ENCODE data around the gene WIPF2. TPM values are rescaled to one million over a fixed set of nuclear protein-coding genes. Genes with fewer than 3 reads are reported as not detected.

WIPF2 gene
- total RNA-seq, 4 donors from 2014 or later = 4.9 to 34.3 (median 8.6) TPM

DNA sequence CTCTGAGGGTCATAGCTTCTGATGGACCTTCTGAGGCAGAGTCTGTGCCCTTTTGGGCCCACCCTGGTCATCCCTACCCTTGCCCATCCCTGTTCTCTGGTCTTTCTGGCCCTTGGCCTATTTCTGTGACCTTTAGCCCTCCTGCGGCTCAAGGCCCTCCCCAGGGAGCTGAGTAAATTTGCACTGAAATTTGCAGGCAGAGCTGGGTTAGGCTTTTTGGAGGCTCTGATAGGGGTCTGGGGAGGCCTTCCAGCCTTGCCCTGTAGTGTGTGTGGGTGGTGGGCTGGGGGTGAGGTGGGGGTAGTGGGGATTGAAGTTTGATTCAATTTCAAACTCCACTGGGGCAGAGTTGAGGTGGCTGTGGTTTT, 107.7 kb downstream of the WIPF2 start:
- H3K27me3 ChIP-seq = no peaks in the 10 kb centered on the region
- H3K9me3 ChIP-seq = no peaks in the 10 kb centered on the region
- DNase-seq = peak in 1 of 2 donors; percentile 31
- intact Hi-C loops (cut with DNase I; ENCODE audit: low total_unique reads) = no loop called here
- TF ChIP-seq, protein P1, sequence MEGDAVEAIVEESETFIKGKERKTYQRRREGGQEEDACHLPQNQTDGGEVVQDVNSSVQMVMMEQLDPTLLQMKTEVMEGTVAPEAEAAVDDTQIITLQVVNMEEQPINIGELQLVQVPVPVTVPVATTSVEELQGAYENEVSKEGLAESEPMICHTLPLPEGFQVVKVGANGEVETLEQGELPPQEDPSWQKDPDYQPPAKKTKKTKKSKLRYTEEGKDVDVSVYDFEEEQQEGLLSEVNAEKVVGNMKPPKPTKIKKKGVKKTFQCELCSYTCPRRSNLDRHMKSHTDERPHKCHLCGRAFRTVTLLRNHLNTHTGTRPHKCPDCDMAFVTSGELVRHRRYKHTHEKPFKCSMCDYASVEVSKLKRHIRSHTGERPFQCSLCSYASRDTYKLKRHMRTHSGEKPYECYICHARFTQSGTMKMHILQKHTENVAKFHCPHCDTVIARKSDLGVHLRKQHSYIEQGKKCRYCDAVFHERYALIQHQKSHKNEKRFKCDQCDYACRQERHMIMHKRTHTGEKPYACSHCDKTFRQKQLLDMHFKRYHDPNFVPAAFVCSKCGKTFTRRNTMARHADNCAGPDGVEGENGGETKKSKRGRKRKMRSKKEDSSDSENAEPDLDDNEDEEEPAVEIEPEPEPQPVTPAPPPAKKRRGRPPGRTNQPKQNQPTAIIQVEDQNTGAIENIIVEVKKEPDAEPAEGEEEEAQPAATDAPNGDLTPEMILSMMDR (IDR thresholded peaks at IDR 0.05) = no peak
- no peak for TF ChIP-seq POLR2A (IDR thresholded peaks at IDR 0.05)
- H3K4me1 ChIP-seq = peaks cover 28 to 68% of the 10 kb centered on the region in 2 donors
- H3K4me3 ChIP-seq = no peak overlapping the region
- H3K36me3 ChIP-seq = no peaks in the 10 kb centered on the region
- peak overlapping the region; percentile 83 to 95 for H3K27ac ChIP-seq

DNA sequence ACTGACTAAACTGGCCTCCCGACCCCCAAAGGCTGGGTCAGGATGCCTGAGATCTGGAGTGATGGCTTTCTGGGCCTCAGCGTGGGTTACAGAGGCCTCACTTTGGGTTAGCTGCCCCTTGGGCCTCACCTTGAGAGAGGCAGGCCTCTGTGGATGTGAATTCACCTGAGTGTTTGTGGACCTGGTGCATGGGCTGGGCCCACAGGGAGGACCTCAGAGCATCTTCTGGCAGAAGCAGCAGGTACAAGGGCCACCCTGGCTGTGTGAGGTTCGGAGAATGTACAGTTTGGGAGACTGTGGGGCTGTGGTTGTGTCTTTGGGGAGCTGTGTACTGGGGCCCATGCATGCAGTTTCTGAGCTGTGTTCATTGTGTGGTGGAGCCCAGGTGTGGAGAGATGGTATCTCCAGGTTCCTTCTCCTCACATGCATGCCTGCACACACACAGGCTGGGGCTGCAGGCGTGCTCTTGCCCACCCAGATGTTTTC, 108.2 kb downstream of the WIPF2 start:
- no peak overlapping the region for H3K4me3 ChIP-seq
- TF ChIP-seq POLR2A (IDR thresholded peaks at IDR 0.05) = no peak
- TF ChIP-seq, protein P1 (IDR thresholded peaks at IDR 0.05) = no peak
- H3K9me3 ChIP-seq = no peaks in the 10 kb centered on the region
- intact Hi-C loops (cut with DNase I; ENCODE audit: low total_unique reads) = no loop called here
- no peaks in the 10 kb centered on the region for H3K27me3 ChIP-seq
- peaks cover 29 to 65% of the 10 kb centered on the region in 2 donors for H3K4me1 ChIP-seq
- no peaks in the 10 kb centered on the region for H3K36me3 ChIP-seq
- DNase-seq = no peak
- H3K27ac ChIP-seq = peak overlapping the region; percentile 83 to 95

DNA sequence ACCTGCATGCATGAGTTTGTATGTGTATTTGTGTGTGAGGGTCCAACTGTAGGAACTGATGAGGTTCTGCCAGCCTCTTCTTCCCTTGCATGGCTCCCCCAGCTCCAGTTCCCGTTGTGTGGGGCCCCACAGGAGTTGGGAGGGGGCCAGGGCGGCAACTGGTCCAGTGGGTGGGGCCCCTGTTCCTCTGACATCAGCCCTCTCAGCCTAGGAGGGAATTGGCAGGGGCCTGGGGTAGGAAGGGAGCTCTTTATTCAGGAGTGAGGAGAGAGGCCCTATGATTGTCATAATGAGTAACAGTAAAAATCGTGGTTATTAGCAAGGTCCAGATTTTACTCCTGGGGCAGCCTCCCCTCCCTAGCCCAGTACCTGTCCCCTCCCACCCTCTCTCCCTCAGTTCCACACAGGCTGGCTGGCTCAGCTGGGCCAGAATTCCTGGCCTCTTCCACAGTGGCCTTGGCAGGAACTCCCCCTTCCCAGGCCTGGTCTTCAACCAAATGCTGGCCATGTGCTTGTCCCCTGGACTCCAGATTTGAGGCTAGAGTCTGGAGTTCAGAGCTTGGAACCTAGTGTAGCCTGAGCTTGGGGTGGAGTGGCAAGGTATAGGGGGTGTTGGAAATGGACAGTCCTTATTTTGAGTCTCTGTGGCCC, 108.8 kb downstream of the WIPF2 start:
- H3K4me1 ChIP-seq = peaks cover 32 to 65% of the 10 kb centered on the region in 2 donors
- H3K27ac ChIP-seq = peak overlapping the region; percentile 83 to 95
- TF ChIP-seq, protein P1 (IDR thresholded peaks at IDR 0.05) = no peak
- no peak for TF ChIP-seq POLR2A (IDR thresholded peaks at IDR 0.05)
- no peaks in the 10 kb centered on the region for H3K27me3 ChIP-seq
- H3K36me3 ChIP-seq = no peaks in the 10 kb centered on the region
- H3K4me3 ChIP-seq = no peak overlapping the region
- intact Hi-C loops (cut with DNase I; ENCODE audit: low total_unique reads) = no loop called here
- no peaks in the 10 kb centered on the region for H3K9me3 ChIP-seq
- peak in 1 of 2 donors; percentile 54 for DNase-seq

DNA sequence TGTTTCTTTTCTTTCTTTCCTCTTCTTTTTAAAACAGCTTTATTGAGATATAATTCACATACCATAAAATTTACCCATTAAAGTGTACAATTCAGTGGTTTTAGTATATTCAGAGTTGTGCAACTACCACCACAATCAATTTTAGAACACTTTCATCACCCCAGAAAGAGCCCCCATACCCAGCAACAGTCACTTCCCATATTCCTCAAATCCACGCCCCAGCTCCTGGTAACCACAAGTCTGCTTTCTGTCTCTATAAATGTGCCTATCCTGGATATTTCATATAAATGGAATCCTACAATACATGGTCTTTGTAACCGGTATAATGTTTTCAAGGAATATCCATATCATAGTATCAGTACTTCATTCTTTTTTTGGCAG, 109.3 kb downstream of the WIPF2 start:
- peak overlapping the region; percentile 83 to 95 for H3K27ac ChIP-seq
- H3K36me3 ChIP-seq = no peaks in the 10 kb centered on the region
- intact Hi-C loops (cut with DNase I; ENCODE audit: low total_unique reads) = no loop called here
- no peaks in the 10 kb centered on the region for H3K27me3 ChIP-seq
- no peak for DNase-seq
- H3K4me1 ChIP-seq = peaks cover 32 to 64% of the 10 kb centered on the region in 2 donors
- H3K9me3 ChIP-seq = no peaks in the 10 kb centered on the region
- TF ChIP-seq, protein P1 (IDR thresholded peaks at IDR 0.05) = no peak
- TF ChIP-seq POLR2A (IDR thresholded peaks at IDR 0.05) = no peak
- no peak overlapping the region for H3K4me3 ChIP-seq
